Effector memory CD8-positive, alpha-beta T cell (primary cell): ENCODE results near the gene SARDH.

Source experiments
- ATAC-seq: fragments of 150-1000 bp; cut with Tn5 transposase; replicated peaks from 2 replicates; pipeline ENCODE4 v1.10.0; 2021; ENCODE audit warnings: mild to moderate bottlenecking, moderate library complexity
- DNase-seq, 3 experiments: peaks; one replicate each; pipeline ENCODE4 v3.0.0; 2021
- H3K27ac Mint-ChIP-seq, 2 donors: one replicate each; pipeline ENCODE4 v1.8.0; 2022; ENCODE audit warnings: mild to moderate bottlenecking in 2 of 2, mixed read lengths in 2 of 2, moderate library complexity in 2 of 2
- H3K27me3 Mint-ChIP-seq, 2 donors: one replicate each; pipeline ENCODE4 v1.8.0; 2022; ENCODE audit warnings: mixed read lengths in 2 of 2
- H3K36me3 Mint-ChIP-seq: one replicate; pipeline ENCODE4 v1.8.0; 2022; ENCODE audit warnings: mild to moderate bottlenecking, moderate library complexity, mixed read lengths; ENCODE audit not compliant: insufficient read depth
- H3K4me1 Mint-ChIP-seq, 2 donors: one replicate each; pipeline ENCODE4 v1.8.0; 2022; ENCODE audit warnings: low read depth in 2 of 2, mixed read lengths in 2 of 2
- H3K4me3 Mint-ChIP-seq, 2 donors: one replicate each; pipeline ENCODE4 v1.8.0; 2022; ENCODE audit warnings: mild to moderate bottlenecking in 2 of 2, mixed read lengths in 2 of 2, moderate library complexity in 2 of 2
- H3K9me3 Mint-ChIP-seq, 2 donors: one replicate each; pipeline ENCODE4 v1.8.0; 2022; ENCODE audit warnings: mixed read lengths in 2 of 2

The SARDH gene

GRCh38 chr9:133650026-133650425 is 88.1 kb downstream of the SARDH start:
- DNase-seq: no peak
- no peak for ATAC-seq
- Mint-ChIP-seq H3K9me3 (no peaks in the 10 kb centered on the region), H3K27ac (peak overlapping the region in 1 of 2 donors; percentile 3), H3K36me3 (no peaks in the 10 kb centered on the region), H3K4me3 (no peak overlapping the region), H3K4me1 (no peaks in the 10 kb centered on the region), H3K27me3 (peaks cover 39 to 62% of the 10 kb centered on the region in 2 donors)

GRCh38 chr9:133649194-133649593 is 89.0 kb downstream of the SARDH start:
- Mint-ChIP-seq H3K27ac (no peak overlapping the region), H3K4me1 (no peaks in the 10 kb centered on the region), H3K9me3 (no peaks in the 10 kb centered on the region), H3K4me3 (no peak overlapping the region), H3K36me3 (no peaks in the 10 kb centered on the region), H3K27me3 (peaks cover 32 to 58% of the 10 kb centered on the region in 2 donors)
- DNase-seq (no peak), ATAC-seq (no peak)

GRCh38 chr9:133647765-133648469 is 90.2 kb downstream of the SARDH start:
- H3K4me3 Mint-ChIP-seq: no peak overlapping the region
- H3K27ac Mint-ChIP-seq: no peak overlapping the region
- ATAC-seq: no peak
- no peak for DNase-seq
- H3K27me3 Mint-ChIP-seq: peaks cover 23 to 51% of the 10 kb centered on the region in 2 donors
- no peaks in the 10 kb centered on the region for H3K36me3 Mint-ChIP-seq
- no peaks in the 10 kb centered on the region for H3K4me1 Mint-ChIP-seq
- H3K9me3 Mint-ChIP-seq: no peaks in the 10 kb centered on the region

GRCh38 chr9:133647148-133647547 is 91.0 kb downstream of the SARDH start:
- ATAC-seq (no peak), DNase-seq (no peak)
- Mint-ChIP-seq H3K27me3 (peaks cover 21 to 51% of the 10 kb centered on the region in 2 donors), H3K4me3 (no peak overlapping the region), H3K9me3 (no peaks in the 10 kb centered on the region), H3K27ac (peak overlapping the region in 1 of 2 donors; percentile 35), H3K4me1 (no peaks in the 10 kb centered on the region), H3K36me3 (no peaks in the 10 kb centered on the region)

GRCh38 chr9:133645021-133645765 is 93.0 kb downstream of the SARDH start:
- Mint-ChIP-seq H3K36me3 (no peaks in the 10 kb centered on the region), H3K4me1 (no peaks in the 10 kb centered on the region), H3K4me3 (no peak overlapping the region), H3K27me3 (peaks cover 12 to 55% of the 10 kb centered on the region in 2 donors), H3K9me3 (no peaks in the 10 kb centered on the region), H3K27ac (no peak overlapping the region)
- ATAC-seq (no peak), DNase-seq (no peak)

GRCh38 chr9:133643978-133644760 is 94.0 kb downstream of the SARDH start:
- Mint-ChIP-seq H3K4me1 (no peaks in the 10 kb centered on the region), H3K36me3 (no peaks in the 10 kb centered on the region), H3K27ac (no peak overlapping the region), H3K9me3 (no peaks in the 10 kb centered on the region), H3K4me3 (no peak overlapping the region), H3K27me3 (peaks cover 5 to 55% of the 10 kb centered on the region in 2 donors)
- DNase-seq: no peak
- no peak for ATAC-seq

GRCh38 chr9:133643362-133643755 is 94.8 kb downstream of the SARDH start:
- Mint-ChIP-seq H3K27ac (no peak overlapping the region), H3K4me3 (no peak overlapping the region), H3K27me3 (peaks cover 5 to 59% of the 10 kb centered on the region in 2 donors), H3K4me1 (no peaks in the 10 kb centered on the region), H3K36me3 (no peaks in the 10 kb centered on the region), H3K9me3 (no peaks in the 10 kb centered on the region)
- no peak for DNase-seq
- ATAC-seq: no peak

- Mint-ChIP-seq H3K4me3 (no peak overlapping the region), H3K4me1 (no peaks in the 10 kb centered on the region), H3K36me3 (no peaks in the 10 kb centered on the region), H3K27ac (no peak overlapping the region), H3K9me3 (no peaks in the 10 kb centered on the region), H3K27me3 (peaks cover 5 to 58% of the 10 kb centered on the region in 2 donors)
- DNase-seq (no peak), ATAC-seq (no peak)
These were observed 95.3 kb downstream of the SARDH start for GRCh38 chr9:133642708-133643361.

- no peak for DNase-seq
- Mint-ChIP-seq H3K36me3 (no peaks in the 10 kb centered on the region), H3K4me3 (no peak overlapping the region), H3K27me3 (peaks cover 5 to 55% of the 10 kb centered on the region in 2 donors), H3K4me1 (no peaks in the 10 kb centered on the region), H3K27ac (no peak overlapping the region), H3K9me3 (no peaks in the 10 kb centered on the region)
- no peak for ATAC-seq
These were observed 96.1 kb downstream of the SARDH start for GRCh38 chr9:133641861-133642595.

- DNase-seq (no peak), ATAC-seq (no peak)
- Mint-ChIP-seq H3K27ac (peak overlapping the region in 1 of 2 donors; percentile 71), H3K36me3 (no peaks in the 10 kb centered on the region), H3K9me3 (no peaks in the 10 kb centered on the region), H3K4me1 (no peaks in the 10 kb centered on the region), H3K4me3 (no peak overlapping the region), H3K27me3 (peaks cover 5 to 62% of the 10 kb centered on the region in 2 donors)
These were observed 96.8 kb downstream of the SARDH start for GRCh38 chr9:133641396-133641655.

GRCh38 chr9:133640580-133641395 is 97.4 kb downstream of the SARDH start:
- ATAC-seq (no peak), DNase-seq (no peak)
- Mint-ChIP-seq H3K27me3 (peaks cover 5 to 64% of the 10 kb centered on the region in 2 donors), H3K4me1 (no peaks in the 10 kb centered on the region), H3K36me3 (no peaks in the 10 kb centered on the region), H3K9me3 (no peaks in the 10 kb centered on the region), H3K27ac (peak overlapping the region in 1 of 2 donors; percentile 71), H3K4me3 (no peak overlapping the region)

- DNase-seq (no peak), ATAC-seq (no peak)
- Mint-ChIP-seq H3K36me3 (no peaks in the 10 kb centered on the region), H3K27ac (peak overlapping the region in 1 of 2 donors; percentile 51), H3K9me3 (no peaks in the 10 kb centered on the region), H3K4me3 (no peak overlapping the region), H3K4me1 (no peaks in the 10 kb centered on the region), H3K27me3 (peaks cover 3 to 68% of the 10 kb centered on the region in 2 donors)
These were observed 98.0 kb downstream of the SARDH start for GRCh38 chr9:133640160-133640559.
